HCT116 (cell line): ENCODE measurements around the gene SEC14L6.

Experiments
- CTCF ChIP-seq, 3 experiments: fragments of 200-600 bp in 1 of 3; sonication (generic) in 1 of 3; IDR thresholded peaks in 2 of 3; conservative IDR thresholded peaks in 1 of 3; 2 replicates each; pipeline ENCODE4 v1.5.1; 2012 to 2017; ENCODE audit warnings: low read depth in 2 of 3, low read length in 2 of 3, antibody characterized with exemption in 1 of 3, borderline replicate concordance in 1 of 3, control low read depth in 1 of 3, mild to moderate bottlenecking in 1 of 3, mixed read lengths in 1 of 3, mixed run types in 1 of 3, moderate library complexity in 1 of 3; ENCODE audit not compliant: insufficient read depth in 1 of 3
- EZH2 ChIP-seq: fragments of 200-600 bp; sonication (generic); IDR thresholded peaks from 2 replicates; pipeline ENCODE4 v1.6.1; 2017; ENCODE audit warnings: antibody characterized with exemption, mixed run types
- EZH2phosphoT487 ChIP-seq: fragments of 200-600 bp; IDR thresholded peaks from 2 replicates; pipeline ENCODE4 v1.6.1; 2018; ENCODE audit warnings: antibody characterized with exemption, borderline replicate concordance
- POLR2A ChIP-seq: IDR thresholded peaks from 2 replicates; pipeline ENCODE4 v1.7.0; 2011; ENCODE audit warnings: borderline replicate concordance; ENCODE audit not compliant: insufficient read depth, insufficient read length; ENCODE audit errors: extremely low read depth
- POLR2AphosphoS5 ChIP-seq: IDR thresholded peaks from 2 replicates; pipeline ENCODE4 v1.6.1; 2011; ENCODE audit warnings: mild to moderate bottlenecking, low read depth, low read length, moderate library complexity
- RAD21 ChIP-seq: IDR thresholded peaks from 2 replicates; pipeline ENCODE4 v1.6.1; 2012; ENCODE audit warnings: low read depth, mild to moderate bottlenecking
- SIN3A ChIP-seq: IDR thresholded peaks from 2 replicates; pipeline ENCODE4 v1.6.1; 2012; ENCODE audit warnings: low read depth
- SP1 ChIP-seq: IDR thresholded peaks from 2 replicates; pipeline ENCODE4 v1.6.1; 2012; ENCODE audit warnings: low read depth

- TF ChIP-seq EZH2 (no peak), SIN3A (no peak), EZH2phosphoT487 (no peak), SP1 (no peak), CTCF (IDR thresholded peaks at IDR 0.05 in 2 of 3, conservative IDR thresholded peaks at IDR 0.05 in 1 of 3; ENCODE audit: borderline replicate concordance in 1 of 3, insufficient read depth in 1 of 3, low read depth in 2 of 3, low read length in 2 of 3) (no peak), POLR2AphosphoS5 (no peak), POLR2A (no peak), RAD21 (no peak)
These were observed 34.6 kb downstream of the SEC14L6 start for GRCh38 chr22:30511911-30512310.
